Astrocyte (in vitro differentiated cells and primary cell): ENCODE data around the gene ATP13A2.

Source experiments
- EZH2 ChIP-seq: IDR thresholded peaks from 2 replicates; pipeline ENCODE4 v1.6.1; 2012; ENCODE audit warnings: mild to moderate bottlenecking, low read length, inconsistent platforms; ENCODE audit not compliant: insufficient read depth
- TF ChIP-seq, protein P1 (sequence below): IDR thresholded peaks from 2 replicates; pipeline ENCODE4 v1.5.1; 2011; ENCODE audit warnings: low read depth, mild to moderate bottlenecking, inconsistent platforms, low read length, moderate library complexity; ENCODE audit not compliant: insufficient read depth

DNA sequence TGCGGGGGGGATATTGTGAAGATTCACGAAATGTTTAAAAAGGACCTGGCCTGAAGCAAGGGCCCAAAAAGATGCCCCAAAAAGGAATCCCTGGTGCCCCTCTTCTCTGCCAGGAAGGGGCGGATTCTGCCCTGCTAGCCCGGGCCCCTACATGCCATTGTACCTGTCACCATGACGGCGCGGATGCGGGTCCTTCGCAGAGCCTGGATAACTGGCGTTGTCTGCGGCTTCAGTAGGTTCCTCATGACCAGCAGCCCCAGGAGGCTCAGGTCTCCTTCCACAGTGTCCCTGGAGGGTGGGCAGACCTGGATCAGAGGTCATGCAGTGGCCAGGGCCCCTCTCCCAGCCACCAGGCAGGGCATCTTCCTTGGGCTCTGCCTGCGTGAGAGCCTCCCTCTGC, 20.2 kb downstream of the ATP13A2 start:
- TF ChIP-seq EZH2 = no peak
- TF ChIP-seq, protein P1, sequence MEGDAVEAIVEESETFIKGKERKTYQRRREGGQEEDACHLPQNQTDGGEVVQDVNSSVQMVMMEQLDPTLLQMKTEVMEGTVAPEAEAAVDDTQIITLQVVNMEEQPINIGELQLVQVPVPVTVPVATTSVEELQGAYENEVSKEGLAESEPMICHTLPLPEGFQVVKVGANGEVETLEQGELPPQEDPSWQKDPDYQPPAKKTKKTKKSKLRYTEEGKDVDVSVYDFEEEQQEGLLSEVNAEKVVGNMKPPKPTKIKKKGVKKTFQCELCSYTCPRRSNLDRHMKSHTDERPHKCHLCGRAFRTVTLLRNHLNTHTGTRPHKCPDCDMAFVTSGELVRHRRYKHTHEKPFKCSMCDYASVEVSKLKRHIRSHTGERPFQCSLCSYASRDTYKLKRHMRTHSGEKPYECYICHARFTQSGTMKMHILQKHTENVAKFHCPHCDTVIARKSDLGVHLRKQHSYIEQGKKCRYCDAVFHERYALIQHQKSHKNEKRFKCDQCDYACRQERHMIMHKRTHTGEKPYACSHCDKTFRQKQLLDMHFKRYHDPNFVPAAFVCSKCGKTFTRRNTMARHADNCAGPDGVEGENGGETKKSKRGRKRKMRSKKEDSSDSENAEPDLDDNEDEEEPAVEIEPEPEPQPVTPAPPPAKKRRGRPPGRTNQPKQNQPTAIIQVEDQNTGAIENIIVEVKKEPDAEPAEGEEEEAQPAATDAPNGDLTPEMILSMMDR = no peak
